GM12892 (cell line): ENCODE measurements around the gene TLE1.

ENCODE experiments used
- POLR2A ChIP-seq: IDR thresholded peaks from 2 replicates; pipeline ENCODE4 v1.6.1; 2011; ENCODE audit warnings: low read depth, low read length, control low read depth
- POLR2AphosphoS5 ChIP-seq: IDR thresholded peaks from 2 replicates; pipeline ENCODE4 v1.6.1; 2011; ENCODE audit warnings: low read depth, low read length, control low read depth

DNA sequence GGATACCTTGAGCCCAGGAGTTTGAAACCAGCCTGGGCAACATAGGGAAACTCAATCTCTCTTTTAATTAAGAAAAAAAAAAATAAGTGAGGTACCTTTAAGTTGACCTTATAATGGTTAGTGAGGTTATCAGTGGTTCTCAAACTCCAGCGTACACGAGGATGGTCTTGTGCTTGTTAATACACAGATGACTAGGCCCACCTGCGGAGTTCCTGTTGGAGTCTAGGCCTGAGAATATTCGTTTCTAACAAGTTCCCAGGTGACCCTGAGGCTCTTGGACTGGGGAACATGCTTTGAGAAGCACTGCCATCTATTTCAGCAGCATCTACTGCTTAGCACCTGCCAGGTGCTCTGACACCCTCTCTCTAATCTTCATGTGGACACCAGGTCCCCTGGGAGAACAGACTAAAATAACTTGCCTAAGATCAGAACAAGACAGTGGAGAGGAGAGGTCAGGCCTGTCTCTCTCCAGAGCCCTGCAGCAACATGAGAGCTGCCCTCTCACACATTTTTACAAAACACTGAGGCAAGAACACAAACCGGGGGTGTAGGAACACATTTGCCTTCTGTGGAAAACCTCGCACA is 24.6 kb downstream of the TLE1 start:
- TF ChIP-seq POLR2AphosphoS5 (no peak), POLR2A (no peak)
